Epithelial cell of esophagus (primary cell): ENCODE measurements around the gene GREM1.

Experiments
- DNase-seq: peaks from one replicate; pipeline ENCODE4 v3.0.0; 2010; ENCODE audit warnings: low read depth
- H3K4me3 ChIP-seq: 2 replicates; pipeline ENCODE4 v1.5.1; 2011; ENCODE audit warnings: mild to moderate bottlenecking, low read length, control low read depth
- TF ChIP-seq, protein P1 (sequence below): IDR thresholded peaks from 2 replicates; pipeline ENCODE4 v1.5.1; 2011; ENCODE audit warnings: low read depth, mild to moderate bottlenecking, low read length, control low read depth, inconsistent platforms; ENCODE audit not compliant: insufficient read depth; ENCODE audit errors: missing control alignments

The GREM1 gene

DNA sequence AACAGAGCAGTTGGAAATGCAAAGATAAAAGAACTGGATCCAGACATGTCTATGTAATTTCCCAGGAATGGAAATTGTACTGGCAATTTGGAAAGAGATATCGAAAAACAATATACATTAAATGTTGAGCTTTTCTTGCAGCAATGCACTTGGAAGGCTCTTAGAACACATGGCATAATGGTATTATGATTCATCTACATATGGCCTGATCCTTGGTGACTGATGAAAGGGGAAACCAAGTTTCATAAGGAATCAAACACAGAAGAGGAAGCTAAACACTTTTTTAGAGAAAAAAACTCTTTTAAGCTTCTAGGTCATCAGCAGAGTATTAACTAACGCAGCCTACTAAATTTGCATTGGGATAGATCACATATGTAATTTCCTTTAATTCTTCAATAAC lies 12.4 kb upstream of the GREM1 start:
- peak; percentile 36 for DNase-seq
- TF ChIP-seq, protein P1, sequence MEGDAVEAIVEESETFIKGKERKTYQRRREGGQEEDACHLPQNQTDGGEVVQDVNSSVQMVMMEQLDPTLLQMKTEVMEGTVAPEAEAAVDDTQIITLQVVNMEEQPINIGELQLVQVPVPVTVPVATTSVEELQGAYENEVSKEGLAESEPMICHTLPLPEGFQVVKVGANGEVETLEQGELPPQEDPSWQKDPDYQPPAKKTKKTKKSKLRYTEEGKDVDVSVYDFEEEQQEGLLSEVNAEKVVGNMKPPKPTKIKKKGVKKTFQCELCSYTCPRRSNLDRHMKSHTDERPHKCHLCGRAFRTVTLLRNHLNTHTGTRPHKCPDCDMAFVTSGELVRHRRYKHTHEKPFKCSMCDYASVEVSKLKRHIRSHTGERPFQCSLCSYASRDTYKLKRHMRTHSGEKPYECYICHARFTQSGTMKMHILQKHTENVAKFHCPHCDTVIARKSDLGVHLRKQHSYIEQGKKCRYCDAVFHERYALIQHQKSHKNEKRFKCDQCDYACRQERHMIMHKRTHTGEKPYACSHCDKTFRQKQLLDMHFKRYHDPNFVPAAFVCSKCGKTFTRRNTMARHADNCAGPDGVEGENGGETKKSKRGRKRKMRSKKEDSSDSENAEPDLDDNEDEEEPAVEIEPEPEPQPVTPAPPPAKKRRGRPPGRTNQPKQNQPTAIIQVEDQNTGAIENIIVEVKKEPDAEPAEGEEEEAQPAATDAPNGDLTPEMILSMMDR: no peak
- H3K4me3 ChIP-seq: no peak overlapping the region

- TF ChIP-seq, protein P1: no peak
- H3K4me3 ChIP-seq: no peak overlapping the region
- peak; percentile 63 for DNase-seq
These were observed 11.1 kb upstream of the GREM1 start for GRCh38 chr15:32706704-32707103.

- DNase-seq: no peak
- TF ChIP-seq, protein P1: no peak
- no peak overlapping the region for H3K4me3 ChIP-seq
These were observed 10.4 kb upstream of the GREM1 start for GRCh38 chr15:32707436-32707835.

GRCh38 chr15:32709295-32710033 lies 8.3 kb upstream of the GREM1 start:
- TF ChIP-seq, protein P1: no peak
- no peak for DNase-seq
- H3K4me3 ChIP-seq: no peak overlapping the region

GRCh38 chr15:32715276-32715675 lies 2.5 kb upstream of the GREM1 start:
- TF ChIP-seq, protein P1: no peak
- H3K4me3 ChIP-seq: no peak overlapping the region
- peak; percentile 50 for DNase-seq

DNA sequence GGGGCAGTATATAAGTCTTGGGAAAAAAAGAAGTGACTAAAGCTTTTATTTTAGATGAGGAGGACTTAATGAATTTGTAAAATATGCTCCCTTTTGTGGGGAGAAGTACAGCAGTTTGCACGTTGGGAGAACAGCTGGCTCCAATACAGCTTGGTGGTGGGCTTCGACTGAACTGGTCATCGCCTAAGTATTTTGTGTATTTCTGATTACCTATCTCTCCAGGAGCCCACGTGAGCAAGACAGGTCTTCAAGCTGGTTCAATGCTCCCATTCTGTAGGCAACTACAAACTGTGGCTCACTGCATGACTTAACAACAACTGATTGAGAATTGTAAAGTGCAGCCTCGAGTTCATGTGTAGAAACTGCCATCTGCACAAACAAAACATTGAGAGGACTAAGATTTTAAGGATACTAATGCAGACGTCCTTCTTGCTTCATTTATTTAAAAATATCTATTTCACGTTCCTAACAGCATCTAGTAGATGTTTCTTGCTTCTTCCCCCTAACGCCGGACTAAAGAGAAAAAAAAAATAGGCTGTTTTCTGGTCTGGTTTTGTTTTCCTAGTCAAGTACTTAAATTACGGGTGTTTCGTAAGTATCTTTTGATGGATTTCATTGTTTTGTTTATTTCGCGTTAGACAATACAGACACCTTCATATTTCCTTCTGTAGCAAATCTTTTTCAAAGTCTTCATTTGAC lies 1.4 kb upstream of the GREM1 start:
- TF ChIP-seq, protein P1: no peak
- no peak overlapping the region for H3K4me3 ChIP-seq
- DNase-seq: no peak
